HTERT RPE-1 (cell line): Measurements from ENCODE around the gene ARFRP1.

Experiments used
- in situ Hi-C: fragments of 300-500 bp; cut with MboI; formaldehyde crosslinking; loops from 4 replicates; pipeline ENCODE4 v1.14.3; 2020; ENCODE audit warnings: low sequenced_read_pairs

ARFRP1 gene, protein sequence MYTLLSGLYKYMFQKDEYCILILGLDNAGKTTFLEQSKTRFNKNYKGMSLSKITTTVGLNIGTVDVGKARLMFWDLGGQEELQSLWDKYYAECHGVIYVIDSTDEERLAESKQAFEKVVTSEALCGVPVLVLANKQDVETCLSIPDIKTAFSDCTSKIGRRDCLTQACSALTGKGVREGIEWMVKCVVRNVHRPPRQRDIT

DNA sequence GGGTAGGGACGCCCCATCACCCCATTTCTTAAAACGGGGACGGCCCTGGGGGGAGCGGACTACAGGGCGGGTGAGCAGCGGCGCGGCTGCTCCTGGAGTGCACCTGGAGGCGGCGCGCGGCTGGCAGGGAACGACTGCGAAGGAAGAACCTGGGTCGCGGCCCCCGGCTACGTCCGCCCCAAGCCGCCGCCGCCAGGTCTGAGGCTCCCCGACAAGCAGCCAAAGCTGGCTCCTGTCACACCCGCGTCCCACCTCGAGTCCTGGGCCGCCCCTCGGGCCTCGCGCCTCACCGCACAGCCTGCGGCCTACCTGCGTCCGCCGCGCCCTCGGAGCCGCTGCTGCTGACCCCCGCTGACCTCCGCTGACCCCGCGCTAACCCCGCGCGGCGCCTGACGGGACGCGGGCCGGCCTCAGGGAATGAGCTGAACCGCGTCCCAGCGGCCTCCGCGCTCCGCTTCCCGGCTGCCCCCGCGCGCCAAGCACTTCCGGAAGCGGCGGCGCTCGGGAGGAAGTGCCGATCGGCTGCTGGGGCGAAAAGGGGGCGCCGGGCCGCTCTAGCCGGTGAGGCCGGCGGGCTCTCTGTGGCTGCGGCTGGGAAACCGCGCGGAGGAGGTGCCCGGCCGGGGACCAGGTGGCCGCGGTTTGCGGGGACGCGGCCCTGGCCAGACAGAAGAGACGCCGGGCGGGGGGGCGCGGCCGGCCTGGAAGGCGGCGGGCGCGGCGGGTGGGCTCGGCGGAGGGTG, at the start of gene ARFRP1, which contains the start of gene ZGPAT:
ARFRP1 (minus strand) TSS at position 419 of the 743 bp plus-strand sequence. CDS start 885 bp downstream, outside the sequence.
ZGPAT (plus strand) TSS at position 482 of the 743 bp plus-strand sequence. CDS start 542 bp downstream, outside the sequence.
- in situ Hi-C loops = no loop called here

DNA sequence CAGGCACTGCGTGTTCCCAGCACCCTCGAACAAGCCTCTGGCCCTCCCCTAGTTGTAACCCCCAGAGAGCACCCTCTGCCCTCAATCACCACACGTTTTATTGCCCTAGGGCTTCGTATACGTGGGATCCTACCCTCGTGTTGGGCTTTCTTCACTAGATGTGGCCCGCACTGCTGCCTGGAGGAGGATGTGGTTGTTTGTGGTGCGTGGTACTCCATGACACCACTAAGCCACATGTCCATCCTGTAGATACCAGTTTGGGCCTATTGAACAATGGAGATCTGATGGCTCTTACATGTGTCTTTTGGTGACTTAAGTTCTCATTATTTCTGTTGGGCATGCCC, 48.8 kb upstream of the ARFRP1 start:
- in situ Hi-C loops = no loop called here

DNA sequence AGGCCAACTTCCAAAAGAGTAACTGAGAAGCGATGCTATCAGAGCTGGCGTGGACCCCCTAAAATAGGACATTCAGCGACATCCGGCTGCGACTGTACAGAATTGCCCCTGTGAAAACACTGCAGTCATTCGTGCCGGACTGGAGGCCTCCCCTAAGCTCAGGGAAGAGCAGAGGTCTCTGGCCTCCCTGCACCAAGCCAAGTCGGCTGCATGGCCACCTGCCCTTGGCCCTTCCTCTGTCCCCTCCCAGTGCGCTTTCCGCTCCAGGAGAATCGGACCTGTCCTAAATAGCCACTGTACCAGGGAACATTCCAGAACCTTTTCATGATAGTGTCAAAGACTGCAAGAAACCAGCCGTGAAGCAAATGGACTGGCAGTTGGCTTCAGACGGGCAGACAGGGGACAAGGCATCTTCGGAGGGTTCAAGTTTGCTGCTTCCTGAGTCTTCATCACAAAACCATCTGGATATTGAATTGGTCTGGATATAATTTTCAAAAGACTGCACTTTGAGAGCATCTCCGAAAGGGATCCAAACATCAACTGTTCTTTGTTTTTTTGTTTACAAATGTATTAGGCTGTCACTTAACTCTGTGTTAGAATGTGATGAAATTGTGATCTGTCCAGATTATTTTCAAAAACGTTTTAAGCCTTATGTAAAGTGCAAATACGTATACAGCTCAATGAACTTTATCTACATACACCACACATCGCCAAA, 48.3 kb upstream of the ARFRP1 start:
- in situ Hi-C loops = no loop called here

DNA sequence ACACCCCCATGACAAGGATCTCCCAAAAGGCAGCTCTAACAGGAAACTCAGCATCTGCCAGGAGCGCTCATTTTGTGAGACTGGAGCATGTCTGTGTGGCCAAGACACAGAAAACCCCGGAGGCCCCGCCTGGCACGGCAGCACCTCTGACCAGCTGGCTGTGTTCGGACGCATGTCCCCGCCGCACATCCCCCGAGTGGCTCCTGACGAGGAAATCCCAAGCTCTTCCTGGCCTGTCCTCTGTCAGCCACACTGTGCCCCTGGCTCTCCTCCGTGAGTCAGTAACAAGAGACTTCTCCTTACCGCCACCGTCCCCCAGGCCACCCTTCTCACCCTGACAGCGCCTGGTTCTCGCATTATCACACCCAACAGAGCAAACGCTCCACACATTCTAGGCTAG, 46.2 kb upstream of the ARFRP1 start:
- in situ Hi-C loops = no loop called here

DNA sequence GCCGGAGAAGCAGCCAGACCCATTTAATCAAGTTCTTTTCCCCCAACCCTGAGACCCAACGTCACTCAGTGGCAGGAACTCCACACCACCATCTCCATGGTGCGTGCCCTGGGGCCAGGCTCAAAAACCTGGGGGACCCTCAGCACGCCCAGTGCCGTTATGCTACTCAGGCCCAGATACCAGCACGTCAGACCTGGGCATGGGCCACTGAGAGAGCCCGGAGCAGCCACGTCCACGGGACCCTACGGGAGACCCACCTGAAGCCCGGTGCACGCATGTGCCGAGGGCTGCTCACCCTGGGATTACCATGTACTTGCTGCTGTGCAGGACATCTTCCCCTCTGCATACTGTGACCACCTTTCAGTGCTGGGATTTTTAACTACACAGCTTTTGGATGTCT, 45.6 kb upstream of the ARFRP1 start:
- in situ Hi-C loops = no loop called here

DNA sequence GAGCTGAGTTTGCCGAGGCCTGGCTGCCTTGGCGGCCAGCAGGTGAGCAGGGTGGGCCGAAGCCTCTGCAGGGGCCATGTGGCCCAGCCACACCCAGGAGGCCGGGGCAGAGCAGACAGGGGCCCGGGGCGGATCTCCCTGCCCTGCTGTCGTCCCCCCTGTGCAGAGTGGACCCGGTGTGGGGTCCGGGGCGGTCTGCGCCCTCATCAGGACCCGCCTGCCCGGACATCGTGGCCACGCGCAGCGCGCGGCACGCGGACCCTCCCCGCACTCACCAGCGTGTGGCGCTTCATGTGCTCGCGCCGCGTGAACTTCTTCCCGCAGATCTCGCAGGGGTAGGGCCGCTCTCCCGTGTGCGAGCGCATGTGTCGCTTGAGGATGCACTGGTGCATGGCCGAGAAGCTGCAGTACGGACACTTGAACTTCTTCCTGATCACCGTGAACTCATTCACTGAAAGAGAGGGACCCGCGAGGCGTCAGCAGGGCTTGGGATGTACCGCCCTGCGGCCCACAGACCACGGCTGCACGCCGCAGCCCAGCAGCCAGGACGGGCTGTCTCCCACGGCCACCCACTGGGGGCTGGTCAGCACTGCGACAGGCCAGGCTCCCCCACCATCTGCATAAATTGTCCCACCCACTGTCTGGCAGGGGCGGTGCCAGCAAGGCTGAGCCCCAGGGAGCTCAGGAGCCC, 44.8 kb upstream of the ARFRP1 start:
- in situ Hi-C loops = no loop called here

DNA sequence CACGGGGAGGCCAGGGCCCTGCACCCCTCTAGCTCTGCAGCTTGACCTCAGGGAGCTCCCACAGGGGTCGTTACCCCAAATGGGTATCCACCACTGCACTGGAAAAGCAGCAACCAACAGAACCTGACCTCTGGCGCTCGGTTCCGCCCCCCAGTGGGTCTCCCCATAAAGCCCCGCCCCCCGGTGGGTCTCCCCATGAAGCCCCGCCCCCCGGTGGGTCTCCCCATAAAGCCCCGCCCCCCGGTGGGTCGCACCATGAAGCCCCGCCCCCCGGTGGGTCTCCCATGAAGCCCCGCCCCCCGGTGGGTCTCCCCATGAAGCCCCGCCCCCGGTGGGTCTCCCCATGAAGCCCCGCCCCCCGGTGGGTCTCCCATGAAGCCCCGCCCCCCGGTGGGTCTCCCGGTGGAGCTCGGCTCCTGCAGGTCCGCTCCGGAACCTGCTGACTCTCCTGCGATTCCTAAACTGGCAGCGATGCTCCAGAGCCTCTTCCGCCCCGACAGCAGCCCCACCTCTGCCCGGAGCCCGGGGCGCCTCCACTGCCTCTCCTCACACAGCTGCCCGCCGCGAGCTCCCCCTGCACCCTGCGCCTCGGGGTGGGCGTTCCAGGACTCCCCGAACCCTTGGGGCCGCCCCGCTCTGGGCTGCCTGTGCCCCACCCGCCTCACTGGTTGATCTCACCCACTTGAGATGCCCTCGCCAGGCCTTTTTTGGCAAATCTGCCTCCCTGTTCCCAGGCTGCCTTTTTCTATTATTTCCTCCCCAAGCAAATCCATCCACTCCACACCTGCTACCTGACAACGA, 43.9 kb upstream of the ARFRP1 start:
- in situ Hi-C loops = no loop called here

DNA sequence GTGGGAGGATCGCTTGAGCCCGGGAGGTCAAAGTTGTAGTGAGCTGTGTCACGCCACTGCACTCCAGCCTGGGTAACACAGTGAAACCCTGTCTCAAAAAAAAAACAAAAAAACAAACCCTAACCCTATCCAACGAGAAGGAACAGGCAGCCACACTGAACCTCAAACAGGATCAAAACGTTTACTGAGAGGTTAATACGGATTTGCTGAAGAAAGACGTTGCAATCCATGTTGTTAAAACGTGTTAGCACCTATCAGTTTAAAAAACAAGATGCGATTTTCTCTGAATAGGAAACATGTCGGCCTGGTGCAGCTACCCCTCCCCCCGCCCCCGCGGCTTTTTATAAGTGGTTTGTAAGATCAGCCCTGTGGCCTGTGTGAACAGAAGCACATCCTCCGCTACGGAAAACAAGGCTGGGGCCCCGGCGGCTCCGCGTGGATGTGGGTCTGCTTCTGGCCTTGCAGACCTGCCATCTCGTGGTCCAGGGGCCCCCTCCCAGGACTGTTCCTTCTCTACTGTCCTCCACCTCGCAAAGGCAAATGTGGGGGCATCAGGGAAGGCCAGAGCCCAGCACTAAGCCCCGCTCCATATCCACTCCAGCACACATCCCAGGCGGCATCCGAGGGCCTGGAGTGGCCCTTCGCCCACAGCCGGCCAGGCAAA, 43.2 kb upstream of the ARFRP1 start:
- in situ Hi-C loops = no loop called here

DNA sequence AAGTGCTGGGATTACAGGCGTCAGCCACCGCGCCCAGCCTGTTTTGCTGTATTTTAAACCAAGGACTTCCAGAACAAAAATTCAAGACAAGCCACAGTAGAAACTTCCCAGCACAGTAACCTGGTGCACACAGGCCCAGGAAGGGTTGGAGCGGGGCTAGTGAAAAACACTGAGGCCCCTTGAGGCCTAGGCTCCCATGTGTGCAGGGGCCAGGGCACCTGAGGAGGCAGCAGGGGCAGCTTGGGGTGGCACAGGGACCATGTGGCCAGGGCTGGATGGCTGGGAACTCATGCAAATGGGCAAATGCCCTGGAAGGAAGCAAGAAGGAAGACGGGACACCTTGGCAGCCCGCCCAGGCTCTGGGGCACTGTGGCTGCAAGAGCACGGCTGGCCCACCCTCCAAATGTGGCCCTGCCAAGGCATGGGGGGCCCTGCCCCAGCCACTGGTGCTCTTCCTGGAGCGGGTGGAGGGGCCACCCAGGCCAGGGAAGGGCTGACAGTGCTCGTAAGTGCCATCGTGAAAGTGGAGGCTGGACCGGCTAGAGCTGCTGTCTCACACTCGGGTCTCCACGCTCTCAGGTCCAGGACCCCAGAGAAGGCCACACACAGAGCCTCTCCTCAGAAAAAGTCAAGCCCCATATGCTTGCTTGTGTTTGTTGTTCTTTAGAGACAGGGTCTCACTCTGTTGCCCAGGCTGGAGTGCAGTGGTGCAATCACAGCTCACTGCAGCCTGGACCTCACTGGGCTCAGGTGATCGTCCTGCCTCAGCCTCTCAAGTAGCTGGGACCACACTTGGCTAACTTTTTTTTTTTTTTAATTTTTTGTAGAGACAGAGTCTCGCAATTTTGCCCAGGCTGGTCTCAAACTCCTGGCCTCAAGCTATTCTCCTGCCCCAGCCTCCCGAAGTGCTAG, 42.1 kb upstream of the ARFRP1 start:
- in situ Hi-C loops = no loop called here

DNA sequence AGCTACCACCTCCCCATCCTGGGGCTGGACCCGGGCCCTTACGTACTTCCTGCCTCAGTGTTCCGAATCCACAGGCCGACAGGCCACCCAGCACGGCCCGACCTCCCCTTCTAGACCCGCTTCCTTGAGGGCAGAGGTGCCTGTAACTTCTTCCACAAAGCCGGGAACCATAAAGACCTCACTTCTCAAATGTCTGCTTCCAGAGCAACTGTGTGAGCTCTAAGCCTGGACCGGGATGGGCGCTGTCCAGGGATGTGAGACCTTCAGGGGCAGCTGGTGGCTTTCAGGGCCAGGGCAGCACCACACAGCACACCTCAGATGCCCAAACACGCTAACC, 41.1 kb upstream of the ARFRP1 start:
- in situ Hi-C loops = no loop called here

DNA sequence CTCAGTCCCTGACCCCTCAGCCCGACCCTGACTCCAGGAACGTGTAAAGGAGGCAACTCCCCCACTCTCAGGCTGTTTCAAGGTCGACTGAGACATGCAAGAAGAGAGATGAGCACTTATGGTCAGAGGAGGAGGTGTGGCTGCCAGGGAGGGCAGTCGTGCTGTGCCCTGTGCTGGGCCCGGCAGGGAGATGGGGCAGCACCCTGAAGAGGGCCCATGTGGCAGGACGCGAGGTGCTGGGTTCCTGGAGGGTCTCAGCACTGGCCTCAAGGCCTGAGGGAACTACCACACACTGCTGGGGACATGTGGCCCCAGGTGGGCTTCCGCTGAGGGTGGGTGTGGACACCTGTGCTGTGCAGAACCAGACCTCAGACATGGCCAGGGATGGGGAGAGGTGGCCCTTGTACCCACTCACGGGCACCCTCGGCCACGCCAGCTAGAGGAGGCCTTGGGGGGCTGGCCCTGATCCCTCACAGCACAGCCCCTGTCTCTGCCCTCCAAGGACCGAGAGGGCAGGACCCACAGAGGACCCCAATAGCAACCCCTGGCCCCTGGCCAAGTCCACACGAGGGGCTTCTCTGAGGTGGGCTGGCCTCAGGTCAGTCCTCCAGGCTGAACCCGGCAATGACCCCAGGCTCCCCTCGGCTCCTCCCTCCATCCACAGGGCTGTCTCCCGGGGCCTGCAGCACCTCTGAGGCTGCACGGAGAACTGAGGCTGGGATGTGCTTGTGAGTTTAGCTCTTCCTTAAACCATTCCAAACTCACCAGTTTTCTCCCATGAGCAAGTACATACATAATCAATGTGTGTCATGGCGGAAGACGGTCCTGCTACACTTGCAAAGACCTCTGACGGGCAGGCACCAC, 40.5 kb upstream of the ARFRP1 start:
- in situ Hi-C loops = no loop called here

DNA sequence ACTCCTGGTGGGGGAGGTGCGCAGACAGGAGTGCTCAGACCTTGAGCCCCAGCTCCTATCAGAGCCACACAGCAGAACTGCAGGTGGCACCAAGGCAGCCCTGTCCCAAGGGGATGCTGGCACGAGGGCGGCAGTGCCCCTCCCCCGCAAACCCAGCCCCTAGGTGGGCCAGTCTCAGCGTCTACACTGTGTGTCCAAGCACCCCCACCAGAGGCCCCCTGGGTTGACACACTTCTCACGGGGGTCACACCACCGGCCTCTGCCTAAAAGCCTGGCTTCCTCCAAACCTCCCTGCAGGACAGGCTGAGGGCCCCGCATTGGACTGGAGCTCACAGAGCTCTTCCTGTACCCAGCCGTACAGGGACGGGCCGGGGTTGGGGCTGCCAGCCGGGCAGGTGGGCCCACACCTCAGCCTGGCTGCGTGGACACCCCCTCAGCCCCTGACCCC, 39.9 kb upstream of the ARFRP1 start:
- in situ Hi-C loops = no loop called here

DNA sequence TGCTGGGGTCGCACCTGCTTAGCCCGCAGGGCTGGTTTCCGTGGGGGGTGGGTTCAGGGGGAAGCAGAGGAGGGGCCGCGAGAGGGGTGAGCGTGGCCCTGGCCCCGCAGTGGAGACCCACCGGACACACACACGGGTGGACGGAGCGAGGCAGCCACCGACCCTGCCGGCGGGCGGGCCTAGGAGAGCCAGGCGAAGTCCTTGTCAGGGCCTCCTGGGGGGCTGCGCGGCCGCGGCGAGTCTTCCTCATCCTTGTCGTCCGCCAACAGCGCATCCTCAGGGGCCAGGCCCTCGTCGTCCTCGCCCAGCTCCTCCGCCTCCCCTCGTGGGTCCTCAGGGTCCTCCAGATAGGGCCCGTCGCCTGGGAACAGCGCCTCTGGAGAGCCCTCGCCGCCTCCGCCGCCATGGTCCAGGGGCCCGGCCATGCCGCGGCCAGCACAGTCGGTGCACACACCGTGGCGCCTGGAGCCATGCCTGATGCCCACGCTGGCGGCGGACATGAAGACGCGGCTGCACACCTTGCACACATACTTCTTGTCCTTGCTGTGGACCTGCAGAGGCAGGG, 39.1 kb upstream of the ARFRP1 start:
- in situ Hi-C loops = no loop called here

DNA sequence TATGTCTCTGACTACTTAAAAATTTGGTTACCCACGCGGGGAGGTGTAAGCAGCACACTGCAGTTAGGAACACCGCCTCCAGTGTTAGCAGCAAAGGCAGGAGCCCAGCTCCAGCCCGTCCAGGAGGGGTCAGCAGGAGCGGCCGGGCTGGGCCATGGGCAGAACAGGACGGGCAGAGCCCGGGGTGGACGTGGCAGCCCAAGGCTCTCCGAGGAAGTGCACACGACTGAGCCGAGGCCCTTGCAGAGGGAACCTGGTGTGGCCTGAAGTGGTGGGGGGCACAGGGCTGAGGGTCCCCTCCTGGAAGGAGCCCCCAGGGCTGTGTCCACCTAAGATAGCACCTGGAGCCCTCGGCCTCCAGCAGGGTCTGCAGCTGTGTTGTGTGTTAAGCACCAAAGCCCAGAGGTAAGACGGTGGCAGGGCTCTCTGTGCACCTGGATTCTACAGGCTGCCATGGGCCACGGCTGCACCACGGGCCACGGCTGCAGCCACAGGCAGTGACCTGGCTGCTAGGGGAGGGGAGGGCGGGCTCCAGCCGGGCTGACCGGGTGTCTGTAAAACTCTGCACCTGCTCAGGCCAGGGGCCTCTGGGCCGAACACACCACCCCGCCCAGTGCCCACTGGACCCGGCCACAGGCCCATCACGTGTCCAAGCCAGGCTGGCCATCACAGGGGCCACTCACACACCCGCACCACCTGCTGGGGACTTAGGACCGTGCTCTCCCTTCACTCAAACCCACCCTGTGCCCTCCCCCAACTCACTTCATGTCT, 38.4 kb upstream of the ARFRP1 start:
- in situ Hi-C loops = no loop called here

DNA sequence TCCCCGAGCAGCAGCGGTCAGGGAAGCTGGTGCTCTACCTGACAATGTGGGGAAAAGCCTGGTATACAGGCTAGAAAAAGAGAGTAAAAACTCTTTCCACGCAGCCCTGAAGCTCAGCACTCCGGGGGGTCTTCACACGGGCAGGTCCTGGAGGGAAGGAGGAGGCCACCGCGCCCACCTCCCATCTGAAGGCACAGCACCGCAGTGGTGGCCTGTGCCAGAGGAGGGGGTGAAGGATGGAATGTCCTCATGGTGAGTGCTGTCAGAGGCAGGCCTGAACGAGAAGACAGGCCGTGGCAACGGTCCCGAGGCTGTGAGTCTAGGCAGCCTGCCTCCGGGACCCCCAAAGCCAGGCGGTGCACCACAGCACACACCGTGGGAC, 37.6 kb upstream of the ARFRP1 start:
- in situ Hi-C loops = no loop called here

DNA sequence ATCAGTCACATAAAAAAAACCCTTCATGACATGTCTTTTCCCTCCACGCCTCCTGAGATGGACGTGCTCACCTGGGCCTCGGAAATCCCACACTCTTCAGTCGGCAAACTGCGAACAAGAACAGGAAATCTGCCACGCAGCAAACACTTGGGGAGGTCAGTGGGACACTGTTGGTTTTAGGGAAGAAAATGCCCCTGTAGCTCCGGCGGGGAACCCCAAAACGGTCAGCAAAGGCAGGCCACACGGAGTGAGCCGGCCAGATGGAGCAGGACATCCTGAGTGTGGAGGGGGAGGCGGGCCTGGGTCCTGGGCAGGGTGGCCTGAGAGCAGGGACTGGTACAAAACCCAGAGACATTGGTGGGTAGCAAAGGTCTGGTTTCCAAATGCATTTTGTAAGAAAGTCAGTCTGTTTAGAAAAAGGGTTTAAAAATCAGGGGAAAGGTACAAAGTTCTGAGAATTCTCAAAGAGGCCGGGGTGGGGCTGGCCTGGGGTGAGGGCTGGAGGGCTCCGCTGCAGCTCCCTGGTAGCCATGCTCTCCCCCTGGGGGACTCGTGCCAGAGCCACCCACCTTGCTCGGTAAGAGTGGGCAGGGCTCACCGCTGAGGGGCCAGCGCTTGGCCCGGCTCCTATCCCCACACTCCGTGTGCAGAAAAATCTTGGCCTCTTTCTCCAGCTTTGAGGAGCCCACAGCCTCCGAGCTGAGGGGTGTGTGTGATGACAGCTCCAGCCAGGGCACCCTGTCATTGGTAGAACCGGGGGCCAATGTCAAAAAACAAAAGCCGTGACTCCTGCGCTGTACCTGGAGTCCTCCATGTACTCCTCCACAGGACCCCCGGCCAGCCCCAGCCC, 37.0 kb upstream of the ARFRP1 start:
- in situ Hi-C loops = no loop called here
